GM19099 (cell line): ENCODE results near the gene CNDP2.

ENCODE experiments used
- POLR2A ChIP-seq: IDR thresholded peaks from 3 replicates; pipeline ENCODE4 v1.6.1; 2011; ENCODE audit warnings: low read depth; ENCODE audit not compliant: insufficient read length; ENCODE audit errors: extremely low read depth

The CNDP2 gene

DNA sequence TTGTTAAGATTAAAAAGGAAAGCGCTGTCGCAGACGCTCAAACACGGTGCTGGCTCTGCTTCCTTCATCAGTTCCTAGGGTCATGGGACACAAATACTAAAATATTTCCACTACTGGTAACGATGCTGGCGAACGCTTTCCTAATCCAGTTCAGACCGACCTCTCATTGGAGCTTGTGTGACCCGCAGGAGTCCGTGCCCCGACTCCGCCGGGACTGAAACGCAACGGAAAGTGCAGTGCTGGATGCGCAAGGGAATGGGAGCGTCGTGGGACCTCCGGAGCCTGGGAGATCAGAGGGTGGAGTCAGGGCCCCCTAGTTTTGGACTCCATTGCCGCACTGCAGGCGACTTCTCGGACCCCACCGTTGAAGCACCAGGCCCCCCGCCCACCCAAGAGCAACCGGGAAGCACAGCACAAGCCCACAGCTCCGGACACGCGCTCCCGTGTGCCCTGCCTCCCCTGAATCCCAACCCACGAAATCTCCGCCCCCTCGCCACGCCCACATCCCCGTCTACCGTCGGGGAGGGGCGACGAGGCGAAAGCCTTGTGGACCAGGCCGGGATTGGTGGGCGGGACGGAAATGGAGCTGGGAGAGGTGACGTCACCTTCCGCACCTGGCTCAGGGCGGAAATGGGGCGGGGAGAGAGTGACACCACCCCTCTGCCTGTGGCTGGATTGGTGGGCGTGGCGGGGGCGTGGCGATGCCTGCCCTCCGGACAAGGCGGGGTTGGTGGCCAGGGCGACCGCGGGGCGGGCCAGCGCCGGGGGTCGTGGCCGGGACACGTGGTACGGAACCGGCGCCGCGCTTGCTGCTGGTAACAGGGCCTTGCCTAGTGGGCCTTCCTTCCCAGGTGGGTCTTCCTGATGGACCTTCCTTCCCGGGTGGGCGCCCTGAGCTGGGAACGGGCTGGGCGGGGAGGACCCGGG is at the start of gene CNDP2:
Gene CNDP2, plus strand, starts transcription at position 783 of the 927 bp plus-strand sequence. CDS start 3,611 bp downstream, outside the sequence.
- TF ChIP-seq POLR2A = peak; percentile 77

GRCh38 chr18:74446631-74447403 is 49.3 kb upstream of the CNDP2 start:
- TF ChIP-seq POLR2A = no peak

- TF ChIP-seq POLR2A = no peak
Measured at GRCh38 chr18:74447404-74448152, 48.6 kb upstream of the CNDP2 start.

- TF ChIP-seq POLR2A = no peak
Measured at GRCh38 chr18:74450626-74451025, 45.5 kb upstream of the CNDP2 start.

- TF ChIP-seq POLR2A = no peak
Measured at GRCh38 chr18:74451148-74451547, 45.0 kb upstream of the CNDP2 start.

GRCh38 chr18:74453016-74453566 is 43.1 kb upstream of the CNDP2 start:
- no peak for TF ChIP-seq POLR2A

GRCh38 chr18:74453642-74454198 is 42.4 kb upstream of the CNDP2 start:
- no peak for TF ChIP-seq POLR2A

DNA sequence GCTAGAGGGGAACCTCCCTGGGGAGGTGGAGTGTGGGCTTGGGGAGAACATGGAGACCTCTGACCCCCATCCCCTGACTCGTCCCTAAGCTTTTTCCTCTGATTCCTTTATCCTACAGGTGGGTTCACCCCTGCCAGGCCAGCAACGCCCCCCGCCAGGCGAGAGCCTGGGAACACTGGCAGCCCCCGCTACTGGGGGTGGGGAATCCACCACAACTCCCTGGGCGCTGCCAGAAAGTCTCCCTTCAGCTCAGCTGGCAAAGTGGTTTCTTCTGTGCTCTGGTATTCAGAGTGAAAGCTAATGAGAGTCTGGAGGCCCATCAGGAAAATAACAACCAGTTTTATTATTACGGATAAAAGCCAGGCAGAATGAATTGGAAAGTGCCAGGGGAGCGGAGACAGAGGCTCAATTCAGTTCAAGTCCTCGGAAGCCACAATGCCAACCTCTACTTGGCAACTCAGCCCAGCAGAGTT is 41.8 kb upstream of the CNDP2 start:
- no peak for TF ChIP-seq POLR2A

DNA sequence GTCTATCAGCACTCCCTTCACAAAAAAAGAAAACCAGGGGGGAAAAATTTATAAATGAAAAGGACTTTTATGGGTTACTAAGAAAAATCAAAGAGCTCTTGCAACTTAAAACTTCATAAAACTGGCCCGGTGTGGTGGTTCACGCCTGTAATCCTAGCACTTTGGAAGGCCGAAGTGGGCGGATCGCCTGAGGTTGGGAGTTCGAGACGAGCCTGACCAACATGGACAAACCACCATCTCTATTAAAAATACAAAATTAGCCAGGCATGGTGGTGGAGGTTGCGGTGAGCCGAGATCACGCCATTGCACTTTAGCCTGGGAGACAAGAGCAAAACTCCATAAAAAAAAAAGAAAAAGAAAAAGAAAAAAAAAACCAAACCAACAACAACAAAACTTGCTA is 40.8 kb upstream of the CNDP2 start:
- no peak for TF ChIP-seq POLR2A

GRCh38 chr18:74456017-74456348 is 40.2 kb upstream of the CNDP2 start:
- TF ChIP-seq POLR2A = no peak

GRCh38 chr18:74456349-74457042 is 39.7 kb upstream of the CNDP2 start:
- no peak for TF ChIP-seq POLR2A

GRCh38 chr18:74457043-74457724 is 39.0 kb upstream of the CNDP2 start, which contains the start of gene DIPK1C:
TSS of gene DIPK1C (minus strand) at chr18:74457308. CDS start at chr18:74457259, 49 bp downstream.
- no peak for TF ChIP-seq POLR2A

DNA sequence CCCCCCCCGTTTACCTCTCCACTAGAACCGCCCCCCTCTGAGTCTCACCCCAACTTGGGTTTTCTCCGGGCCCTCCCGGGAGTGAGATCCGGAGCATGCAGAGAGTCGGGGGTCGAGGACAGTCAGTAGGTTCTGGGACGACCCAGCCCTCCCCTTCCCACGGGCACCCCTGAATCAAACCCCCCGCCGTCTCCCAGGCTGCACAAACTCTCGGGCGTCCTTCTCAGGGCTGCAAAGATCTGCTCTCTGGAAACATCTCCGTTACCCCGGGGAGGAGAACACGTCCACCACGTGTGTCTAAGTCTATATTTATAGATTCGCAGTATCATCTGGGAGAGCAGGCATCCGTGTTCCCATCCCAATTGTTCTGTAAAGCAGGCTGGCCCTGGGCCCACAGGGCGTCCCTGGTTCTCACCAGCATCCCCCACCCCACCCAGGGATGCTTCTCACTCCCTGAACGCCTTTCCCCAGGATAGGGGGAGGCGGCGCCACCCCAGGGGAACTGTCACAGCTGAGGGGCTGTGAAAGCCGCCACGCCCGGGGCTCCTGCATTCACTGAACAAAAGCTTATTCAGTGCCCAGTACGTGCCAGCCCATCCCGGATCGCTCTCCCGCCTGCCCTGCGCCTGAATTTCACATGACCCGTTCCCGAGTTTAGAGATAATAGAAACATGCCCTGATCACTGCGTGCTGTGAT is 38.3 kb upstream of the CNDP2 start:
- TF ChIP-seq POLR2A = no peak
